Neural cell (in vitro differentiated cells): ENCODE measurements around the gene CHI3L1.

Experiments
- EP300 ChIP-seq: fragments of 450-650 bp; conservative IDR thresholded peaks from 2 replicates; pipeline ENCODE4 v1.6.1; 2014; ENCODE audit warnings: antibody characterized with exemption, mild to moderate bottlenecking, moderate library complexity; ENCODE audit not compliant: poor library complexity, severe bottlenecking
- EZH2 ChIP-seq: fragments of 200-600, 300-800 bp; shearing (Covaris generic), sonication (generic); IDR thresholded peaks from 2 replicates; pipeline ENCODE4 v1.6.1; 2014; ENCODE audit warnings: antibody characterized with exemption, low read length, borderline replicate concordance, mild to moderate bottlenecking; ENCODE audit not compliant: insufficient read depth, poor library complexity, severe bottlenecking
- POLR2AphosphoS5 ChIP-seq: IDR thresholded peaks from 2 replicates; pipeline ENCODE4 v1.6.1; 2012
- REST ChIP-seq: IDR thresholded peaks from 2 replicates; pipeline ENCODE4 v1.6.1; 2012; ENCODE audit warnings: borderline replicate concordance
- SMC3 ChIP-seq: fragments of 450-650 bp; conservative IDR thresholded peaks from 2 replicates; pipeline ENCODE4 v1.6.1; 2014; ENCODE audit warnings: antibody characterized with exemption, mild to moderate bottlenecking, moderate library complexity; ENCODE audit not compliant: poor library complexity
- TAF1 ChIP-seq: IDR thresholded peaks from 2 replicates; pipeline ENCODE4 v1.6.1; 2012; ENCODE audit warnings: low read depth
- TF ChIP-seq, protein P1 (sequence below): fragments of 450-650 bp; IDR thresholded peaks from 2 replicates; pipeline ENCODE4 v1.5.1; 2014; ENCODE audit warnings: antibody characterized with exemption, mild to moderate bottlenecking, moderate library complexity; ENCODE audit not compliant: poor library complexity, severe bottlenecking

DNA sequence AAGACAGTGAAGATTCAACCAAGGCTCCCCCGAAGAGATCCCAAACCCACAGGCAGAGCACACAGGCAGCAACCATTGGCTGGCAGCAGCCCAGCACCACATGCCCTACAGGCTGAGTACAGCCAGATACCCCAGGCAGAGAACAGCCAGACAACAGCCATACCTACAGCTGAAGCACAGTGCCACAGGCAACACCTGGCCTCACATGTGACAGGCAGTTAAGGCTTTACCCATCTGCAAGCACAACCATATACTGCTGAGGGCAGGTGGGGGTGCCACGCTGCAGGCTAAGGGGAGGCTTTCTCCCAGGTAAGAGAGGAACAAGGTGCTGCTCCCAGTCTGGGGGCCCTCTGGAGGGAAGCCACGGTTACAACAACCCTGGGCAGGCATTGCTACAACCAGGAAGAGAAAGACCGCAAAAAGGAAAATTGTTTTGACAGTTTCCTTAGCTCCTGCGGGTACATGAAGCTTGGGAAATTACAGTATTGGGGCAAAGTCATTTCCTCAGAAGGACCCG is 30.7 kb upstream of the CHI3L1 start:
- TF ChIP-seq, protein P1, sequence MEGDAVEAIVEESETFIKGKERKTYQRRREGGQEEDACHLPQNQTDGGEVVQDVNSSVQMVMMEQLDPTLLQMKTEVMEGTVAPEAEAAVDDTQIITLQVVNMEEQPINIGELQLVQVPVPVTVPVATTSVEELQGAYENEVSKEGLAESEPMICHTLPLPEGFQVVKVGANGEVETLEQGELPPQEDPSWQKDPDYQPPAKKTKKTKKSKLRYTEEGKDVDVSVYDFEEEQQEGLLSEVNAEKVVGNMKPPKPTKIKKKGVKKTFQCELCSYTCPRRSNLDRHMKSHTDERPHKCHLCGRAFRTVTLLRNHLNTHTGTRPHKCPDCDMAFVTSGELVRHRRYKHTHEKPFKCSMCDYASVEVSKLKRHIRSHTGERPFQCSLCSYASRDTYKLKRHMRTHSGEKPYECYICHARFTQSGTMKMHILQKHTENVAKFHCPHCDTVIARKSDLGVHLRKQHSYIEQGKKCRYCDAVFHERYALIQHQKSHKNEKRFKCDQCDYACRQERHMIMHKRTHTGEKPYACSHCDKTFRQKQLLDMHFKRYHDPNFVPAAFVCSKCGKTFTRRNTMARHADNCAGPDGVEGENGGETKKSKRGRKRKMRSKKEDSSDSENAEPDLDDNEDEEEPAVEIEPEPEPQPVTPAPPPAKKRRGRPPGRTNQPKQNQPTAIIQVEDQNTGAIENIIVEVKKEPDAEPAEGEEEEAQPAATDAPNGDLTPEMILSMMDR, result peak; percentile 31
- no peak for TF ChIP-seq SMC3
- TF ChIP-seq REST, result no peak
- TF ChIP-seq POLR2AphosphoS5, result no peak
- no peak for TF ChIP-seq EP300
- TF ChIP-seq TAF1, result no peak
- TF ChIP-seq EZH2, result no peak
